Measurements from ENCODE around the gene CTPS2.
"Not testable (repeated sequence)": the region's sequence is repeated elsewhere in the genome, so short reads cannot be mapped to it uniquely, and the experiment has no call there.

CTPS2 gene

GRCh38 chrX:16603822-16604221 is 108.6 kb downstream of the CTPS2 start:
- in situ Hi-C loops (cut with MboI; ENCODE audit: low pct_unique_long_range_greater_than_20kb, low sequenced_read_pairs, unreplicated experiment) = no loop called here
- no peak for DNase-seq (ENCODE audit: low spot score)

GRCh38 chrX:16603235-16603634 is 109.2 kb downstream of the CTPS2 start:
- in situ Hi-C loops (cut with MboI; ENCODE audit: low pct_unique_long_range_greater_than_20kb, low sequenced_read_pairs, unreplicated experiment); DNase-seq (ENCODE audit: low spot score): not testable (repeated sequence)

More at GRCh38 chrX:16603822-16604221, 108.6 kb downstream of the CTPS2 start:
- TF ChIP-seq CTCF (IDR thresholded peaks at IDR 0.05; ENCODE audit: extremely low read depth, insufficient read depth, missing control alignments) = no peak

- DNase-seq (ENCODE audit: low spot score) = no peak
- in situ Hi-C loops (cut with MboI; ENCODE audit: low pct_unique_long_range_greater_than_20kb, low sequenced_read_pairs, unreplicated experiment) = no loop called here
- TF ChIP-seq CTCF (IDR thresholded peaks at IDR 0.05; ENCODE audit: extremely low read depth, insufficient read depth, missing control alignments) = no peak
These were observed 110.6 kb downstream of the CTPS2 start for GRCh38 chrX:16601885-16602284.

GRCh38 chrX:16594490-16594889 is 118.0 kb downstream of the CTPS2 start:
- TF ChIP-seq CTCF (IDR thresholded peaks at IDR 0.05; ENCODE audit: extremely low read depth, insufficient read depth, missing control alignments) = no peak
- DNase-seq (ENCODE audit: low spot score) = no peak
- in situ Hi-C loops (cut with MboI; ENCODE audit: low pct_unique_long_range_greater_than_20kb, low sequenced_read_pairs, unreplicated experiment) = no loop called here

GRCh38 chrX:16593801-16594200 is 118.7 kb downstream of the CTPS2 start:
- in situ Hi-C loops (cut with MboI; ENCODE audit: low pct_unique_long_range_greater_than_20kb, low sequenced_read_pairs, unreplicated experiment) = no loop called here
- no peak for DNase-seq (ENCODE audit: low spot score)
- TF ChIP-seq CTCF (IDR thresholded peaks at IDR 0.05; ENCODE audit: extremely low read depth, insufficient read depth, missing control alignments) = no peak

GRCh38 chrX:16592194-16592770 is 120.2 kb downstream of the CTPS2 start:
- no peak for DNase-seq (ENCODE audit: low spot score)
- in situ Hi-C loops (cut with MboI; ENCODE audit: low pct_unique_long_range_greater_than_20kb, low sequenced_read_pairs, unreplicated experiment) = no loop called here
- TF ChIP-seq CTCF (IDR thresholded peaks at IDR 0.05; ENCODE audit: extremely low read depth, insufficient read depth, missing control alignments) = no peak

GRCh38 chrX:16589826-16590225 is 122.6 kb downstream of the CTPS2 start:
- TF ChIP-seq CTCF (IDR thresholded peaks at IDR 0.05; ENCODE audit: extremely low read depth, insufficient read depth, missing control alignments) = no peak
- no peak for DNase-seq (ENCODE audit: low spot score)
- in situ Hi-C loops (cut with MboI; ENCODE audit: low pct_unique_long_range_greater_than_20kb, low sequenced_read_pairs, unreplicated experiment) = no loop called here
